Loucy (cell line): ENCODE data around the gene DRC1.
A peak's percentile ranks its signal among the peaks of the same experiment; 100 is the strongest.

Experiments used
- H2AFZ ChIP-seq: fragments of 200-600 bp; sonication (generic); 2 replicates; pipeline ENCODE4 v1.6.0; 2016; ENCODE audit warnings: antibody characterized with exemption, mild to moderate bottlenecking, low read length, moderate library complexity
- H3F3A ChIP-seq: fragments of 200-600 bp; 2 replicates; pipeline ENCODE4 v1.6.0; 2016; ENCODE audit warnings: antibody characterized with exemption, low read depth, mild to moderate bottlenecking
- H3K27me3 ChIP-seq: fragments of 200-600 bp; sonication (generic); 2 replicates; pipeline ENCODE4 v1.6.1; 2014; ENCODE audit warnings: low read length, mild to moderate bottlenecking; ENCODE audit not compliant: insufficient read depth, poor library complexity, severe bottlenecking
- H3K36me3 ChIP-seq: fragments of 200-600 bp; sonication (generic); 2 replicates; pipeline ENCODE4 v1.6.1; 2016; ENCODE audit warnings: low read length; ENCODE audit not compliant: insufficient read depth
- H3K4me1 ChIP-seq: fragments of 200-600 bp; sonication (generic); 2 replicates; pipeline ENCODE4 v1.5.1; 2014; ENCODE audit warnings: low read length, mild to moderate bottlenecking; ENCODE audit not compliant: insufficient read depth, poor library complexity, severe bottlenecking
- H3K4me2 ChIP-seq: fragments of 200-600 bp; sonication (generic); 2 replicates; pipeline ENCODE4 v1.6.0; 2014; ENCODE audit warnings: antibody characterized with exemption, low read length, low read depth, mild to moderate bottlenecking; ENCODE audit not compliant: poor library complexity, severe bottlenecking
- H3K4me3 ChIP-seq: fragments of 200-600 bp; sonication (generic); 2 replicates; pipeline ENCODE4 v1.5.1; 2014; ENCODE audit warnings: low read length, mild to moderate bottlenecking, mixed read lengths; ENCODE audit not compliant: poor library complexity, severe bottlenecking
- H3K79me2 ChIP-seq: fragments of 200-600 bp; sonication (generic); 2 replicates; pipeline ENCODE4 v1.6.1; 2014; ENCODE audit warnings: low read length; ENCODE audit not compliant: insufficient read depth
- H3K9ac ChIP-seq: fragments of 200-600 bp; sonication (generic); 2 replicates; pipeline ENCODE4 v1.6.0; 2014; ENCODE audit warnings: mild to moderate bottlenecking, low read depth, low read length, moderate library complexity; ENCODE audit not compliant: poor library complexity, severe bottlenecking
- H3K9me2 ChIP-seq: fragments of 200-600 bp; sonication (generic); replicated peaks from 2 replicates; pipeline ENCODE4 v1.6.1; 2016; ENCODE audit warnings: low read depth, low read length, mixed read lengths
- H3K9me3 ChIP-seq: fragments of 200-600 bp; sonication (generic); 2 replicates; pipeline ENCODE4 v1.6.1; 2014; ENCODE audit warnings: mild to moderate bottlenecking, antibody characterized with exemption, low read length, low read depth; ENCODE audit not compliant: insufficient read depth
- H4K20me1 ChIP-seq: fragments of 200-600 bp; sonication (generic); 2 replicates; pipeline ENCODE4 v1.6.0; 2014; ENCODE audit warnings: antibody characterized with exemption, low read length, mild to moderate bottlenecking; ENCODE audit not compliant: insufficient read depth, poor library complexity, severe bottlenecking
- EZH2phosphoT487 ChIP-seq: fragments of 200-600 bp; IDR thresholded peaks from 2 replicates; pipeline ENCODE4 v1.6.1; 2018; ENCODE audit warnings: antibody characterized with exemption, mild to moderate bottlenecking, moderate library complexity, borderline replicate concordance
- TF ChIP-seq, protein P1 (sequence below): fragments of 200-600 bp; sonication (generic); conservative IDR thresholded peaks from 2 replicates; pipeline ENCODE4 v1.5.1; 2014; ENCODE audit warnings: mild to moderate bottlenecking, antibody characterized with exemption, low read length

DRC1 gene

GRCh38 chr2:26395394-26395793 is 6.3 kb upstream of the DRC1 start:
- H3K4me2 ChIP-seq: no peak overlapping the region
- H3K9ac ChIP-seq: no peak overlapping the region
- H3F3A ChIP-seq: no peaks in the 10 kb centered on the region
- H3K36me3 ChIP-seq: peaks cover 16% of the 10 kb centered on the region; the same call in 1 of the 2 replicates
- no peaks in the 10 kb centered on the region for H3K79me2 ChIP-seq
- TF ChIP-seq, protein P1, sequence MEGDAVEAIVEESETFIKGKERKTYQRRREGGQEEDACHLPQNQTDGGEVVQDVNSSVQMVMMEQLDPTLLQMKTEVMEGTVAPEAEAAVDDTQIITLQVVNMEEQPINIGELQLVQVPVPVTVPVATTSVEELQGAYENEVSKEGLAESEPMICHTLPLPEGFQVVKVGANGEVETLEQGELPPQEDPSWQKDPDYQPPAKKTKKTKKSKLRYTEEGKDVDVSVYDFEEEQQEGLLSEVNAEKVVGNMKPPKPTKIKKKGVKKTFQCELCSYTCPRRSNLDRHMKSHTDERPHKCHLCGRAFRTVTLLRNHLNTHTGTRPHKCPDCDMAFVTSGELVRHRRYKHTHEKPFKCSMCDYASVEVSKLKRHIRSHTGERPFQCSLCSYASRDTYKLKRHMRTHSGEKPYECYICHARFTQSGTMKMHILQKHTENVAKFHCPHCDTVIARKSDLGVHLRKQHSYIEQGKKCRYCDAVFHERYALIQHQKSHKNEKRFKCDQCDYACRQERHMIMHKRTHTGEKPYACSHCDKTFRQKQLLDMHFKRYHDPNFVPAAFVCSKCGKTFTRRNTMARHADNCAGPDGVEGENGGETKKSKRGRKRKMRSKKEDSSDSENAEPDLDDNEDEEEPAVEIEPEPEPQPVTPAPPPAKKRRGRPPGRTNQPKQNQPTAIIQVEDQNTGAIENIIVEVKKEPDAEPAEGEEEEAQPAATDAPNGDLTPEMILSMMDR: no peak
- TF ChIP-seq EZH2phosphoT487: no peak
- no peak overlapping the region for H2AFZ ChIP-seq
- no peaks in the 10 kb centered on the region for H3K9me3 ChIP-seq
- H3K4me1 ChIP-seq: peaks cover 8% of the 10 kb centered on the region
- H3K4me3 ChIP-seq: no peak overlapping the region
- H4K20me1 ChIP-seq: no peaks in the 10 kb centered on the region
- no peaks in the 10 kb centered on the region for H3K27me3 ChIP-seq
- no peaks in the 10 kb centered on the region for H3K9me2 ChIP-seq

DNA sequence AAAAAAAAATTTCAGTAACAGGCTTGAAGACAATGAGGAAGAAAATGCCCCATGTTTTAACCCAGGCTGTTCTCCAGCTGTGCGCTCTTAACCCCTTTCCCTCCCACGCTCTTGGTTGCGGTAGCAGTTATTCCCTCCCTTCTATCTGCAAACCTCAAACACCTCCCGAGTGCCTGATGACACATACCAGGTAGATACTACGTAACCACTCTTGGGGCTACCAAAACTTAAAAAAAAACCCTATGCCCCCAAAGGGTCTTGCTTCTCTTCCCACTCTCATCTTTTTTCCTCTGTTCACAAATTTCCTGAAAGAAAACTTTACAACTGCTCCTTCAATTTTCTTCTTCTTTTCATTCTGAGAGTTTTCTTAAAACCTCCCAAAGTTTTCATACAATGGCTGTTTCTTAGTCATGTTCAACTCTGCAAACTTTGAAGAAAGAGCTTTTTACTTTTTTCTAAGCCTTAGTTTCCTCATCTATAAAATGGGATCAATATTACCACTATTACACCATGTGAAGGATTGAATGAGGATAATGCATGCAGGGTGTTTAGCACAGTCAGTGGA is 4.9 kb upstream of the DRC1 start:
- Histone ChIP-seq H3K79me2 (no peaks in the 10 kb centered on the region), H3K4me3 (no peak overlapping the region), H4K20me1 (no peaks in the 10 kb centered on the region), H3K36me3 (peaks cover 2% of the 10 kb centered on the region; the same call in 1 of the 2 replicates), H3K9ac (no peak overlapping the region), H3K4me2 (no peak overlapping the region), H3F3A (no peaks in the 10 kb centered on the region), H2AFZ (no peak overlapping the region), H3K9me2 (no peaks in the 10 kb centered on the region), H3K4me1 (peaks cover 12% of the 10 kb centered on the region), H3K27me3 (no peaks in the 10 kb centered on the region), H3K9me3 (no peaks in the 10 kb centered on the region)
- TF ChIP-seq, protein P1: no peak
- TF ChIP-seq EZH2phosphoT487: no peak

DNA sequence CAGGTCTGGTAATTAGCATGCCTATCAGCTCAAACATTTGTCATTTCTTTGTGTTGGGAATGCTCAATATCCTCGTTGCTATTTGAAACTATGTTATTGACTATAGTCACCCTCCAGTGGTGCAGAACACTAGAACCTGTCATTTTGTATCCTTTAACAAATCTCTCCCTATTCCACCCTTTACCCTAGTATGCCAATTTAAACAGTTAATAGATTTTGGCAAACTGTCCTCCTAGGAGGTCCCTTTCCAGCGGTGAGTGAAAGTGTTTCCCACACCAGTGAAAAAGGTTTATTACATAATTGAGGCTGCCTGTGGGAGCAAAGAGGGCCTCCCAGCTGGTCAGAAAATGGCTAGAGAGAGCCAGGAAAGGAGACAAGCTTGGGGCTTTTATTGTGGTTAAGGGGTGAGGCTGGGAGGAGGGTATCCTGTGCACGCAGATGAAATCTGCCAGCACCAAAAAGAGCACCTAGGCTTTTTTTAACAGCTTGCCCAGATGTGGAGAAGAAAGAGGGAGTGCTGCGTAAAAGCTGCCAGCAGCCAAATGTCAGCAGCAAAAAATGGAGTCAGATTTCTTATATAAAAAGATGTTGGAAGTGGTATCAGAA is 1.8 kb upstream of the DRC1 start:
- Histone ChIP-seq H3K27me3 (no peaks in the 10 kb centered on the region), H3K4me3 (no peak overlapping the region), H3K9me2 (no peaks in the 10 kb centered on the region), H4K20me1 (no peaks in the 10 kb centered on the region), H3K36me3 (no peaks in the 10 kb centered on the region), H3F3A (no peaks in the 10 kb centered on the region), H3K9ac (no peak overlapping the region), H3K79me2 (no peaks in the 10 kb centered on the region), H3K4me1 (peaks cover 12% of the 10 kb centered on the region), H3K4me2 (peak overlapping the region; percentile 22), H3K9me3 (no peaks in the 10 kb centered on the region), H2AFZ (no peak overlapping the region)
- TF ChIP-seq EZH2phosphoT487: no peak
- TF ChIP-seq, protein P1: no peak
